ENCODE measurements around the gene NR1I3.

The NR1I3 gene

GRCh38 chr1:161193561-161194235, 44.3 kb downstream of the NR1I3 start:
- DNase-seq = no peak

GRCh38 chr1:161192476-161193465, 45.2 kb downstream of the NR1I3 start:
- peak; percentile 91 for DNase-seq

- no peak for DNase-seq
Measured at GRCh38 chr1:161191971-161192370, 46.0 kb downstream of the NR1I3 start.

- no peak for DNase-seq
Measured at GRCh38 chr1:161190962-161191521, 47.0 kb downstream of the NR1I3 start.

- no peak for DNase-seq
Measured at GRCh38 chr1:161189036-161189435, 49.0 kb downstream of the NR1I3 start.

- DNase-seq = no peak
Measured at GRCh38 chr1:161188381-161188780, 49.6 kb downstream of the NR1I3 start.

- no peak for DNase-seq
Measured at GRCh38 chr1:161187311-161187710, 50.7 kb downstream of the NR1I3 start.

- peak; percentile 61 for DNase-seq
Measured at GRCh38 chr1:161185732-161186311, 52.2 kb downstream of the NR1I3 start.

GRCh38 chr1:161185282-161185682, 52.7 kb downstream of the NR1I3 start:
- DNase-seq = peak; percentile 96

- DNase-seq = peak; percentile 52
Measured at GRCh38 chr1:161182214-161182613, 55.8 kb downstream of the NR1I3 start.

- DNase-seq = peak; percentile 52
Measured at GRCh38 chr1:161180639-161181038, 57.4 kb downstream of the NR1I3 start.

GRCh38 chr1:161179698-161180097, 58.3 kb downstream of the NR1I3 start:
- no peak for DNase-seq

Measured in hematopoietic multipotent progenitor cell treated with erythropoietin and hydrocortisone succinate and interleukin-3 and kit ligand, for 4 days (in vitro differentiated cells).